GM08714 (cell line): ENCODE results near the gene F11.
"Not testable (repeated sequence)": the region's sequence is repeated elsewhere in the genome, so short reads cannot be mapped to it uniquely, and the experiment has no call there.

Experiments used
- H3K4me3 ChIP-seq: fragments of 200-500 bp; sonication (Bioruptor generic); 2 replicates; pipeline ENCODE4 v1.5.1; 2014; ENCODE audit warnings: mild to moderate bottlenecking, low read length, inconsistent platforms
- ZNF274 ChIP-seq: IDR thresholded peaks from 2 replicates; pipeline ENCODE4 v1.6.1; 2012; ENCODE audit warnings: mild to moderate bottlenecking, low read depth, low read length

The F11 gene

DNA sequence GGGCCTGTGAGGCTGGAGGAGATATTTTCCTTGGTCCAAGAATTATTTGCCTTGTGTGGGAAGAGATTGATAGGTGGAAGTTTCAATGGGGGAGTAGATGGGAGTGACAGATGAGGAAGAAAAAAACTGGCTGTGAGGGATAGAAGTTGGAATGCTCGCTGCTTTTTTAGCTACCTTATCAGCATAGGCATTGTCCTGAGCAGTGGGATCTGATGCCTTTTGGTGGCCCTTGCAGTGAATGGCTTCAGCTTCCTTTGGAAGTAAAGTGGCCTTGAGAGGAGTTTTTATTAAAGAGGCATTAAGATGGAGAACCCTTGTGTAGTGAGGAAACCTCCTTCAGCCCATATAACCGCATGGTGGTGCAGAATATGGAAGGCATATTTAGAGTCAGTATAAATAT, 22.7 kb upstream of the F11 start:
- no peak overlapping the region for H3K4me3 ChIP-seq
- TF ChIP-seq ZNF274, result no peak

DNA sequence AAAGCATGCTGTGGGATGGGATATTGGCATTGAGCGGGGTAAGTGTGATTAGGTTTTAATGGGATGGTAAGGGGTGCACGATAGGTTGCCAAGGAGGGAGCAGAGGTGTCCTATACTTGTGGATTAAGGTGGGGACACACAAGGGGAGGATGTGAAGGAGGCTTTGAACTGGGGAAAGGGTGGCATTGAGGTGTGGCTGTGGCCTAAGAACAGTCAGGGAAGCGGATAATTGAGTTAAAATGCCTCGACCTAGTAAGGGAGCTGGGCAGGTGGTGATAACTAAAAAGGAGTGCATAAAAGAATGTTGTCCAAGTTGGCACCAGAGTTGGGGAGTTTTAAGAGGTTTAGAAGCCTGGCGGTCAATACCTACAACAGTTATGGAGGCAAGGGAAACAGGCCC, 21.2 kb upstream of the F11 start:
- TF ChIP-seq ZNF274, result no peak
- no peak overlapping the region for H3K4me3 ChIP-seq

DNA sequence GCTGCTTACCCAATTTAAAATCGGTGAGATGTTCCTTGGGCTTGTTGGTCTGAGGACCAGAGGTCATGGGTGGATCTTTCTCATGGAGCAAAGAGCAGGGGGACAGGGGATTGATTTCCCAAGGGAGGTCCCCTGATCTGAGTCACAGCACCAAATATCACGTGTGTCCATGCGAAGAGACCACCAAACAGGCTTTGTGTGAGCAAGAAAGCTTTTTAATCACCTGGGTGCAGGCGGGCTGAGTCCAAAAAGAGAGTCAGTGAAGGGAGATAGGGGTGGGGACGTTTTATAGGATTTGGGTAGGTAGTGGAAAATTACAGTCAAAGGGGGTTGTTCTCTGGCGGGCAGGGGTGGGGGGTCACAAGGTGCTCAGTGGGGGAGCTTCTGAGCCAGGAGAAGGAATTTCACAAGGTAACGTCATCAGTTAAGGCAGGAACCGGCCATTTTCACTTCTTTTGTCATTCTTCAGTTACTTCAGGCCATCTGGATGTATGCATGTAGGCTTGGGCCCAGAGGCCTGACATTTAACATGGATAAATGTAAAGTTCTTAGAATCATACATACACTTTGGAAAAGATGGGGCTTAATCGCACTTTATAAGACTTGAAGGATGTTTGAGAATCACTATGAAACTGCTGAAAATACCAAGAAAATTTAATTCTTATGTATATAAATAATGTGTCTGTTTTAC, 18.8 kb upstream of the F11 start:
- H3K4me3 ChIP-seq, result not testable (repeated sequence)

DNA sequence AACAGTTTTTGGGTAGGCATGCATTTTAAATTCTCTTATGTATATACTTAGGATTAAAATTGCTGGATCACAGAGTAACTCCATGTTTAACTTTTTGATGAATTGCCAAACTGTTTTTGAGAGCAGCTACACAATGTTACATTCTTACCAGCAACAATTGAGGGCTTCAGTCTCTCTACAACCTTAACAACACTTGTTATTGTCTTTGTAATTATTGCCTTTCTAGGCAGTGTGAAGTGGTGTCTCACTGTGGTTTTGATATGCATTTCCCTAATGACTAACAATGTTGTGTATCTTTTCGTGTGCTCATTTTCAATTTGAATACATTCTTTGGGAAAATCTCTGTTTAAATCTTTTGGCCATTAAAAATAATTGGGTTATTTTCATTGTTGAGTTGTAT, 17.3 kb upstream of the F11 start:
- H3K4me3 ChIP-seq, result no peak overlapping the region
- TF ChIP-seq ZNF274, result no peak

DNA sequence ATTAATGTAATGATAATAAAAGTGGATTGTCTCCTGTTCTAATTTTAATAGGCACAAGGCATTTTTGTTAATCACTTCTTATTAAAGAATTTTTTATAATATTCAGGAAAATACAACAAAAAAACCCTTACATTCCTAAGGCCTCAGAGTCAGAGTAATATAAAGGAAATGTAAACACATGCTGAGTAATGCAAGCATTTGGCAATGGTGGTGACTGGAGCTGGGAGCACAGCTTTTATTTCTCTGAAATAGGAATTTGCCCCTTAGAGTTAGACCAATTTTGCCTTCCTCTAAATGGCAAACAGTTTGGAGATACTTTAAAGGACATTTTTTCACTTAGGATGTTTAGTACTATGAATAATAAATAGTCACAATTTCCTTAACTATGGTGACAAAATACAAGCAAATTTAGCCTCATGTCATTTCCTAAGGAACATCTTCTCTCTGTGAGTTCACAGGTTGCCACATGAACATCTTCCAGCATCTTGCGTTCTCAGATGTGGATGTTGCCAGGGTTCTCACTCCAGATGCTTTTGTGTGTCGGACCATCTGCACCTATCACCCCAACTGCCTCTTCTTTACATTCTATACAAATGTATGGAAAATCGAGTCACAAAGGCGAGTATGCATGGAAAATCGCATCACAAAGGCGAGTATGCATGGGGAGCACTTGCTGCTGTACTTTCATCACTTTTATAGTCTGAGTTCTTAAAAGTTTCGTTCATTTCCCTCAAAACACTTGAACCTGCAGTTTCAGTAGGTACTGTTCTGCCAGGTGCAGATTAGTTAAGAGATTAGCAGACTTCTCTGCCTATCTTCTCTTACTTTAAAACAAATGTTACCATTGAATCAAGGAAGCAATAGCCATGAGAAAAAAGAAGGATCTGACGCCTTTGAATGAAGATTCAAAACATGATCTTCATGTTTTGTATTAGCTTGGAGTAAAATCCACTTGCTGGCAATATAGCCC, 15.9 kb upstream of the F11 start:
- no peak overlapping the region for H3K4me3 ChIP-seq
- TF ChIP-seq ZNF274, result no peak

DNA sequence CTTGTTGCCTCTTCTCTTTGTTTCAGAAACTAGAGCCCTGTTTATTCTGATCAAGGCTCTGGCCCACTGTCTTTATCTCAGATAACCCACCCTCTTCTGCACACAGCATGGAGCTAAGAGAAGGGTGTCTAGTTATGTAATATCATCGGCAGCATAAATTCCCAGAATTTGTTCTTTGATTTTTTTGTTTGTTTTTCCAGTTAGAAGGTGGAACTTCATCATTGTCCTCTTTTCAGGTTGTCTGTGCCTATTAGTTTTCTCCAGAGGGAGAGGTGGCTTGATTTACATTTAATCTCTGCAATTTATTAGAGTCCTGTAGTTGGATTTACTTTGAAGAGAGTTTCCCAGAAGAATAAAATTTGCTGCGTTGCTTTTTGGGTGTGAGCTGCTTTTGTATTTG, 15.2 kb upstream of the F11 start:
- TF ChIP-seq ZNF274, result no peak

DNA sequence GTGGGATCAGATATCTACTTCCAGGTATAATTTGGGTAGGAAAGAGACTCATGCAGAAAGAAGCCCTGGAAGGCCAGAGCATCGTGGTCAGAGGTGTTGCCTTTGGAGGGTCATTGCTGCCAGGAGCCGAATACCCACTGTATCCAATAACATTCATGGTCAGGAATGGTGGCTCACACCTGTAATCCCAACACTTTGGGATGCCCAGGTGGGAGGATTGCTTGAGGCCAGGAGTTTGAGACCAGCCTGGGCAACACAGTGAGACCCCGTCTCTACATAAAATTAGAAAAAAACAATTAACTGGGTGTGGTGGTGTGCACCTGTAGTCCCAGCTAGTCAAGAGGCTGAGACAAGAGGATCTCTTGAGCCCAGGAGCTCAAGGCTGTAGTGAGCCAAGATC, 10.9 kb upstream of the F11 start:
- no peak for TF ChIP-seq ZNF274
- no peak overlapping the region for H3K4me3 ChIP-seq

More for the DNA sequence above, 15.2 kb upstream of the F11 start:
- no peak overlapping the region for H3K4me3 ChIP-seq

DNA sequence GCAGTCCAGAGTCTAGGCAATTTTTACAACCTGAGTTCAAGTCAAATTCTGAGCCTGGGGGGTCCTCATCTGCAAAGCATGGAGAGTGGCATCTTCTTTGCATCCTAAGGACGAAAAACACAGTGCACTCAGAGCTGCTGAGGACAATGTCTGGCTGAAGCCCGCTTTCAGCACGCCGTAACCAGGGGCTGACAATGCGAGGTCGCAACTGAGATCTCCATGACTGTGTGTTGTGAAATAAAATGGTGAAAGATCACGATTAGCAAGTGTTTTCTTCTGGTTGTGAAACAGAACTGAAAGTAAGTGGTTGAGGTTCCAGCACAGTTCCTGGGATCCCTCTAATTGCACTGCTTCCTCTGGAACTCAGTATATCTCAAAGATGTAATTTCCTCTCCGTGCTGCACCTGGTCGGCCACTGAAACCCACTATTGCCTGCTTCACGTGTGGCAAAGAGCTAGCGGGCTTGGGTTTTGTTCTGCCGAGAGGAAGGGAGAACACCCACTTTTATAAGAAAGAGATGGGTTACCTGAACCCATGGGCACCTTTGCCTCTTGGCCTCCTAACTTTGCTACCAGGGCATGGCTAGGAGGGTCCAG, 7.7 kb upstream of the F11 start:
- no peak for TF ChIP-seq ZNF274

DNA sequence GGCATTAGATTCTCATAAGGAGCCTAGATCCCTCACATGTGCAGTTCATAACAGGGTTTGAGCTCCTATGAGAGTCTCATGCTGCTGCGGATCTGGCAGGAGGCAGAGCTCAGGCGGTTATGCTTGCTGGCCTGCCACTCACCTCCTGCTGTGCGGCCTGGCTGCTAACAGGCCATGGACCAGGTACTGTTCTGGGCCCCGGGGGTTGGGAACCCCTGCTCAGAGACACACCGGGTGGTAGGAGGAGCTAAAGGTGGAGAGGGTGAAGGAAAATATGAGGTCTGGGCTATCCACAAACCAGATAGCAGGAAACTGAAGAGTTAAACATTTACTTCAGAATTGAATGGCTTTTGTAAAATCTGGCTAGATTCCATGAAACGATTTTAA, 5.9 kb upstream of the F11 start:
- H3K4me3 ChIP-seq, result no peak overlapping the region
- no peak for TF ChIP-seq ZNF274

More for the DNA sequence above, 7.7 kb upstream of the F11 start:
- no peak overlapping the region for H3K4me3 ChIP-seq

DNA sequence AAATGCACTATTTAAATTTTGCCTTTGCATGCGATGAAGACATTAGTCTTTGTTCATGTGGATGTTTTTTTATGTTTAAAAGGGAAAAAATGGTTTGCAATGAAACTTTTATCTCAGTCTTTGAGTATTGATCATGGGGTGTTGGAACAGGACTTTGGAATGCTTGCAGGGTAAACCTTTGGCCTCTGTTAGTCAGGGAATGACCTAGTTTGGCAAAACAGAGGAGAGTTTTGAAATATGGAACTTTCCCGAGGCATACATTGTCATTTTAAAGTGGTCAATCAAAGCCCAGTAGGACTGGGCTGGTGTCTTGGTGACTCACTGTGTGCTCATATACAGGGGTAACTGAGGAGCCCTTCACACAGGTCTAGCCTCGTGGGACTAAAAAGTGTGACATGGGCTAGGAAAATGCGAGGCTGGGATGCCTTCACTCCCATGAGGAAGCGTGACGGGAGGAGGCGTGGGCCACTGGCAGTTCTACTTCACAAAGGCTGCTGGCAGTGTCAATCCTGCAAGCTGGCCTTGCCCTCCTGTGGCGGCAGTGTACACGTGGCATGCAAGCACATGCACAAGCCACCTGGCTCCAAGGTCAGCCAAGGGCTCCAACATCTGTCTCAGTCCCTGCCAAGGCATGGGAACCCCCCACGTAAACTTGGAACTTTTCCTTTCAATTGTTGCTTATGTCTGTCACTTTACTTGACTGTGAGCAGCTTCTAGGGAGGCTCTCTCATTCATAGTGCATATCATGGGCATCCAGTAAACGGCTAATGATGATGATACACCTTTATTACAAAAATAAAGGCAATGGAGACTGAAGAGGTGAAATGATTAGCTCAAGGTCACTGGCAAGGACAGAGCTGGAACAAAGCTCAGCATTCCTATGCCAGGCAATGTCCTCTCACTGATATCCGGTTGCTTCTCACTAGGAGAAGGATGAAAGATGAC, 5.2 kb upstream of the F11 start:
- no peak overlapping the region for H3K4me3 ChIP-seq
- TF ChIP-seq ZNF274, result no peak

DNA sequence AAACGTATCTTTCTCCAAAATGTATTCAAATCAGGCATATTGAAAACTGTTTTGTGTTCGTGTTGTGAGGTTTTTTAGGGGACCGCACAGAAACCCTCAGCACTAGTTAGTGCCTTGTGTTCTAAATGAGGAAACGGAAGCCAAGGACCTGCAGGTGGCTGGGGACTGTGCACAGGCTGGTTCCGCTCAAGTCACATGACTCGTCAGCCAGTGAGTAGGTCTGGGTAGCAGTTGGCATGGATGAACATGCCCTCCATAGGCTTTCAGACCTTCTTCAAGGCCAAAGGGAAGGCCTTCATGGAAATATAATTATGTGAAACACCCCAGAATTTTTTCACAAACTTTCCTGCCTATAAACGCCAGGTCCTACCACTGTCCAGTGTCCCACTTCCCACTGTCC, 1.3 kb upstream of the F11 start:
- TF ChIP-seq ZNF274, result no peak
- H3K4me3 ChIP-seq, result no peak overlapping the region

DNA sequence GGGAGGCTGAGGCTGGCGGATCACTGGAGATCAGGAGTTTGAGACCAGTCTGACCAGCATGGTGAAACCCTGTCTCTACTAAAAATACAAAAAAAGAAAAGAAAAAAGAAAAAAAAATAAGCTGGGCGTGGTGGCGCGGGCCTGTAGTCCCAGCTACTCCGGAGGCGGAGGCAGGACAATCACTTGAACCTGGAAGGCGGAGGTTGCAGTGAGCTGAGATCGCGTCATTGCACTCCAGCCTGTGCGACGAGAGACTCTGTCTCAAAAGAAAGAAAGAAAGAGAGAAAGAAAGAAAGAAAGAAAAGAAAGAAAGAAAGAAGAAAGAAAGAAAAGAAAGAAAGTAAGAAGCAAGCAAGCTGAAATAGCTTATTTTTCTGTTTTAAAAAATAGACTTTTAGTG, 739 bp upstream of the F11 start:
- not testable (repeated sequence) for H3K4me3 ChIP-seq

DNA sequence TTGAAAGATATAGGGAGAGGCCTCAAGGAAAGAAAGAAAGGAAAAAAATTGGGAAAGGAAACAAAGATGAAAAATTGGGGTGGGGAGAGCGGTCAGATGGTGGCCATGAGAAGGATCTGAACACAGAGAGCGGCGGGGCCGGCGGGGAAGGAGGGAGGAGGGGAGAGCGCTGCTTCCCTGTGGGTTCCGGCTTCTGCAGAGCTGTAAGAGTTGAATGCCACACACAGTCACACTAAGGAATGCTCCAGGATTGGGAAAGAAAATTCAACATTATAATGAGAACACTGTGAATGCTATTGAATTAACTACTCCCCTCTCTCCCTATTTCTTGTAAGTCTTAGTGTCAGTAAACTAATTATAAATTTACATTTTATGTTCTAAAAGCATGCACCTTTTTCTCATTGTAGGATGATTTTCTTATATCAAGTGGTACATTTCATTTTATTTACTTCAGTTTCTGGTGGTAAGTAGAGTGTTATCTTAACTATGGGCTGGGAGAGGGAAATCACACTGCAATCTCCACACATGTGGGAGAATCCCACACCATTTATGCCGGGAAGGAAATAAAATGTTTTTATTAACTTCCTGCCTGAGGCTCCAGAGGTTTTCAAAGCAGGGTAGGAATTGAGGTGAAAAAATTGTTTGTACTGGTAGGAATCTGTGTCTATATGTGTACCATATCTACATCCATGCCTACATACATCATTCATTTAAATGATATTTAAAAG, 904 bp downstream of the F11 start:
- TF ChIP-seq ZNF274, result no peak
- no peak overlapping the region for H3K4me3 ChIP-seq
